OCI-LY7 (cell line): Measurements from ENCODE around the gene SIL1. TPM values are rescaled to one million over a fixed set of nuclear protein-coding genes. Genes with fewer than 3 reads are reported as not detected.

Experiments
- BruUV-seq: library from RNA; stranded (reverse); fragments of 400-500 nt; replicated peaks from 2 replicates; lab custom pipeline; 2021; lab: Mats Ljungman, UMichigan
- CTCF ChIA-PET: fragments of 300-600 bp; sonication (Branson Sonifier 250); formaldehyde crosslinking; loops from one replicate; lab custom pipeline; 2022; ENCODE audit warnings: antibody characterized with exemption; ENCODE audit not compliant: unreplicated experiment; lab: Charles Lee
- POLR2A ChIA-PET: fragments of 300-600 bp; sonication (Branson Sonifier 250); formaldehyde crosslinking; loops from one replicate; lab custom pipeline; 2022; ENCODE audit warnings: antibody characterized with exemption; lab: Charles Lee
- DNase-seq: peaks from one replicate; pipeline ENCODE4 v3.0.0-alpha.2; 2015; ENCODE audit warnings: low spot score
- H2AFZ ChIP-seq: fragments of 200-600 bp; sonication (generic), shearing (Covaris generic); 2 replicates; pipeline ENCODE4 v1.6.1; 2014; ENCODE audit warnings: mild to moderate bottlenecking, antibody characterized with exemption, low read length, moderate library complexity
- H3K27ac ChIP-seq: fragments of 200-600 bp; sonication (generic); 2 replicates; pipeline ENCODE4 v1.5.1; 2014; ENCODE audit warnings: mixed run types, low read depth, mild to moderate bottlenecking, moderate library complexity, low read length, inconsistent platforms; ENCODE audit not compliant: poor library complexity, severe bottlenecking
- H3K36me3 ChIP-seq: fragments of 200-600 bp; sonication (generic); 2 replicates; pipeline ENCODE4 v1.6.1; 2014; ENCODE audit warnings: mild to moderate bottlenecking, antibody characterized with exemption, low read length, moderate library complexity, mixed read lengths; ENCODE audit not compliant: insufficient read depth
- H3K4me1 ChIP-seq: fragments of 200-600 bp; sonication (generic); 2 replicates; pipeline ENCODE4 v1.5.1; 2014; ENCODE audit warnings: mild to moderate bottlenecking, low read length; ENCODE audit not compliant: insufficient read depth, poor library complexity, severe bottlenecking
- H3K4me2 ChIP-seq: fragments of 200-600 bp; sonication (generic); 2 replicates; pipeline ENCODE4 v1.6.1; 2014; ENCODE audit warnings: mild to moderate bottlenecking, low read length
- H3K4me3 ChIP-seq: fragments of 200-600 bp; sonication (generic); 2 replicates; pipeline ENCODE4 v1.5.1; 2014; ENCODE audit warnings: mild to moderate bottlenecking, low read depth, low read length; ENCODE audit not compliant: poor library complexity, severe bottlenecking
- H3K79me2 ChIP-seq: fragments of 200-600 bp; sonication (generic); 2 replicates; pipeline ENCODE4 v1.6.1; 2016; ENCODE audit warnings: low read depth, mild to moderate bottlenecking, low read length, moderate library complexity, mixed read lengths; ENCODE audit not compliant: insufficient read depth
- H3K9me2 ChIP-seq: fragments of 200-600 bp; sonication (generic); 2 replicates; pipeline ENCODE4 v1.6.1; 2016; ENCODE audit warnings: mild to moderate bottlenecking, low read length, mixed read lengths; ENCODE audit not compliant: insufficient read depth
- H3K9me3 ChIP-seq: fragments of 200-600 bp; sonication (generic); 2 replicates; pipeline ENCODE4 v1.6.1; 2014; ENCODE audit warnings: mild to moderate bottlenecking, mixed run types, low read length, mixed read lengths
- H4K20me1 ChIP-seq: fragments of 200-600 bp; sonication (generic); 2 replicates; pipeline ENCODE4 v1.6.1; 2014; ENCODE audit warnings: mild to moderate bottlenecking, antibody characterized with exemption, low read length, moderate library complexity, mixed read lengths; ENCODE audit not compliant: insufficient read depth
- EZH2phosphoT487 ChIP-seq: fragments of 200-600 bp; sonication (generic); IDR thresholded peaks from 2 replicates; pipeline ENCODE4 v1.6.1; 2018; ENCODE audit warnings: low read depth, borderline replicate concordance, mild to moderate bottlenecking, mixed run types, antibody characterized with exemption, low read length, moderate library complexity, mixed read lengths
- intact Hi-C: fragments of 100-400 bp; cut with micrococcal nuclease; formaldehyde crosslinking; loops from one replicate; pipeline ENCODE4 v1.10.0; 2022; ENCODE audit not compliant: unreplicated experiment
- total RNA-seq, 2 experiments: library from RNA; depleted of rRNA in 1 of 2; stranded (reverse); fragments of >200 nt in 1 of 2; shearing (Covaris generic) in 1 of 2; gene quantifications; 2 replicates each; pipeline ENCODE4 v1.2.3, GENCODE V29; 2014 to 2022
- TF ChIP-seq, protein P1 (sequence below): fragments of 200-600 bp; sonication (generic); conservative IDR thresholded peaks from 2 replicates; pipeline ENCODE4 v1.5.1; 2014; ENCODE audit warnings: mild to moderate bottlenecking, antibody characterized with exemption, low read length, moderate library complexity, mixed read lengths

The SIL1 gene
- total RNA-seq, 2 experiments from 2014 or later: 9.2 to 22.8 TPM

DNA sequence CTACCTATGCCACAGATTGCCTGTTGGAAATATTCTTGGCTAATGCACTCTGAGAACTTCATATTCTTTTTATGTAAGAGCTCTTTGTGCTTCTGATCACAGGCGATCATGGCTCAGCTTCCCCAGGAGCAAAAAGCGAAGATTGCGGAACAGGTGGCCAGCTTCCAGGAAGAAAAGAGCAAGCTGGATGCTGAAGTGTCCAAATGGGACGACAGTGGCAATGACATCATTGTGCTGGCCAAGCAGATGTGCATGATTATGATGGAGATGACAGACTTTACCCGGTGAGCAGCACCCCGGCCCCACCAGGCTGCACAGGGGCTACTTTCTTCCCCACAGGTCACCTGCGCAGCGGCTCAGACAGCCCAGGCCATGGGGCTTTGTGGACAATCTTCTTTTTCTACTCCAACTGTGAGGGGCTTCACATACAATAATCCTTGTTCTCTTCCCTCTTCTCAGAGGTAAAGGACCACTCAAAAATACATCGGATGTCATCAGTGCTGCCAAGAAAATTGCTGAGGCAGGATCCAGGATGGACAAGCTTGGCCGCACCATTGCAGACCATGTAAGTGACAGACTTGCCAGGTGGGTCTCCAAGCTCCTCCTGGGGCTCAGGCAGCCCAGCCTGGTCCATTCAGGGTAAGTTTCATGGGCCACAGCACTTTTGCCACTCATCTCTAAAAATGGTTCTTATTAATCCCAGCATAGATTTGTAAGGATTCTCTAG is 267.6 kb downstream of the SIL1 start:
- ChIA-PET POLR2A (no interaction called here), CTCF (no interaction called here)
- no peak overlapping the region for H3K4me2 ChIP-seq
- BruUV-seq: no TSS peak
- no peak overlapping the region for H3K4me3 ChIP-seq
- no peaks in the 10 kb centered on the region for H3K79me2 ChIP-seq
- no peaks in the 10 kb centered on the region for H3K9me3 ChIP-seq
- H3K4me1 ChIP-seq: no peaks in the 10 kb centered on the region
- H4K20me1 ChIP-seq: no peaks in the 10 kb centered on the region
- intact Hi-C loops: no loop called here
- H3K9me2 ChIP-seq: no peaks in the 10 kb centered on the region
- H3K27ac ChIP-seq: no peak overlapping the region
- H3K36me3 ChIP-seq: no peaks in the 10 kb centered on the region
- no peak for DNase-seq
- H2AFZ ChIP-seq: no peak overlapping the region
- TF ChIP-seq EZH2phosphoT487: no peak

DNA sequence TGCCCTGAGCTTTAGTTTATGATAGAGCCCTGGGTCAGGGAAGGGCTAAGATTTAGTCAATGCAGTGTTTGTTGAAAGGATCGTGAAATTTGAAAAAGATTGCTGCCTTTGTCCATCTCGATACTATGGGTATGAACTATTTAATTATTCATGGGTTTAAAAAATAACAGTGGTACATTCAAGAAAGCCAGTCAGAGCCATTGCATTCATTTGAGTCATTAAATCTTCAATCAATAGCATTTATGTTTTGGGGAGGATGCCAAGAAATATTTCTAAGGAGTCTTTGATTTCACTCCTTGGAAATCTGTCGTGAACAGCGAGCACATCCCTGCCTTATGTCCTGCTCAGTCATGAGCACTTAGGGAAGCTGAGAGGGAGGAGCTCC is 268.6 kb downstream of the SIL1 start:
- BruUV-seq: no TSS peak
- no peak for DNase-seq

DNA sequence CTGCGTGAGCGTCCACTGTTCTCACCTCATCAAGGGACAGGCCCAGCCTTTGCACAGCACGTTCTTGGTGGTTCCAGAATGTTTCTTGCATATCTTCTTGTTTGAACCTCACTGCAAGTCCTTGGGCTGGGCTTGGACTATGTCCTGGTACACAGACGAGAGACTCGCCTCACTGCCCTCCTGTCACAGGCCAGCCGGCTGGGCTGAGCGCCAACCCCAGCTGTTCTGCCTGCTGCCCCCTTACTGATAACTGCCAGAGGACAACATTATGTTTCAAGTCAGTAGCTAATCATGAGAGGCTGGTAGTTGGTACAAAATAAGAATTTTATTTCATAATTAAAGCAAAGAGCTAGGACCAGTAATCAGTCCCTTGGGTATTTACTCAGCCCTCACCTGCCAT is 270.2 kb downstream of the SIL1 start:
- no peaks in the 10 kb centered on the region for H3K36me3 ChIP-seq
- intact Hi-C loops: no loop called here
- H4K20me1 ChIP-seq: no peaks in the 10 kb centered on the region
- ChIA-PET POLR2A (no interaction called here), CTCF (no interaction called here)
- H3K9me3 ChIP-seq: no peaks in the 10 kb centered on the region
- no peaks in the 10 kb centered on the region for H3K79me2 ChIP-seq
- no peak overlapping the region for H2AFZ ChIP-seq
- no peak overlapping the region for H3K27ac ChIP-seq
- H3K4me2 ChIP-seq: no peak overlapping the region
- DNase-seq: no peak
- TF ChIP-seq, protein P1, sequence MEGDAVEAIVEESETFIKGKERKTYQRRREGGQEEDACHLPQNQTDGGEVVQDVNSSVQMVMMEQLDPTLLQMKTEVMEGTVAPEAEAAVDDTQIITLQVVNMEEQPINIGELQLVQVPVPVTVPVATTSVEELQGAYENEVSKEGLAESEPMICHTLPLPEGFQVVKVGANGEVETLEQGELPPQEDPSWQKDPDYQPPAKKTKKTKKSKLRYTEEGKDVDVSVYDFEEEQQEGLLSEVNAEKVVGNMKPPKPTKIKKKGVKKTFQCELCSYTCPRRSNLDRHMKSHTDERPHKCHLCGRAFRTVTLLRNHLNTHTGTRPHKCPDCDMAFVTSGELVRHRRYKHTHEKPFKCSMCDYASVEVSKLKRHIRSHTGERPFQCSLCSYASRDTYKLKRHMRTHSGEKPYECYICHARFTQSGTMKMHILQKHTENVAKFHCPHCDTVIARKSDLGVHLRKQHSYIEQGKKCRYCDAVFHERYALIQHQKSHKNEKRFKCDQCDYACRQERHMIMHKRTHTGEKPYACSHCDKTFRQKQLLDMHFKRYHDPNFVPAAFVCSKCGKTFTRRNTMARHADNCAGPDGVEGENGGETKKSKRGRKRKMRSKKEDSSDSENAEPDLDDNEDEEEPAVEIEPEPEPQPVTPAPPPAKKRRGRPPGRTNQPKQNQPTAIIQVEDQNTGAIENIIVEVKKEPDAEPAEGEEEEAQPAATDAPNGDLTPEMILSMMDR: no peak
- TF ChIP-seq EZH2phosphoT487: no peak
- no peak overlapping the region for H3K4me3 ChIP-seq
- no peaks in the 10 kb centered on the region for H3K4me1 ChIP-seq
- H3K9me2 ChIP-seq: no peaks in the 10 kb centered on the region
- BruUV-seq: no TSS peak

More for the DNA sequence above, 268.6 kb downstream of the SIL1 start:
- Histone ChIP-seq H3K79me2 (no peaks in the 10 kb centered on the region), H2AFZ (no peak overlapping the region), H3K36me3 (no peaks in the 10 kb centered on the region), H3K4me2 (no peak overlapping the region), H3K9me3 (no peaks in the 10 kb centered on the region), H3K9me2 (no peaks in the 10 kb centered on the region), H3K4me3 (no peak overlapping the region), H3K4me1 (no peaks in the 10 kb centered on the region), H3K27ac (no peak overlapping the region), H4K20me1 (no peaks in the 10 kb centered on the region)
- CTCF ChIA-PET: no interaction called here
- POLR2A ChIA-PET: no interaction called here
- intact Hi-C loops: no loop called here
- TF ChIP-seq EZH2phosphoT487: no peak
- TF ChIP-seq, protein P1: no peak
